Astrocyte (in vitro differentiated cells and primary cell): ENCODE data around the gene PFKFB4. TPM values are rescaled to one million over a fixed set of nuclear protein-coding genes. Genes with fewer than 3 reads are reported as not detected.

Experiments
- DNase-seq: peaks from one replicate; pipeline ENCODE4 v3.0.0-alpha.2; 2010; ENCODE audit warnings: low read depth
- FAIRE-seq: peaks from 2 replicates; lab custom pipeline; 2011; peaks lifted over from hg19 to GRCh38; lab: Jason Lieb, UNC
- H2AFZ ChIP-seq: 2 replicates; pipeline ENCODE4 v1.6.0; 2012; ENCODE audit warnings: low read depth, low read length, inconsistent platforms
- H3K27ac ChIP-seq: 2 replicates; pipeline ENCODE4 v1.5.1; 2011; ENCODE audit warnings: low read depth, low read length, inconsistent platforms
- H3K27me3 ChIP-seq: 2 replicates; pipeline ENCODE4 v1.6.0; 2011; ENCODE audit warnings: low read length, inconsistent platforms; ENCODE audit not compliant: insufficient read depth
- H3K36me3 ChIP-seq: 2 replicates; pipeline ENCODE4 v1.5.1; 2011; ENCODE audit warnings: low read length, inconsistent platforms; ENCODE audit not compliant: insufficient read depth
- H3K4me1 ChIP-seq: 2 replicates; pipeline ENCODE4 v1.5.1; 2011; ENCODE audit warnings: low read length, inconsistent platforms; ENCODE audit not compliant: insufficient read depth
- H3K4me2 ChIP-seq: 2 replicates; pipeline ENCODE4 v1.6.0; 2012; ENCODE audit warnings: low read length, inconsistent platforms
- H3K4me3 ChIP-seq: 2 replicates; pipeline ENCODE4 v1.5.1; 2011; ENCODE audit warnings: low read depth, mild to moderate bottlenecking, low read length, inconsistent platforms; ENCODE audit not compliant: insufficient read depth
- H3K79me2 ChIP-seq: 2 replicates; pipeline ENCODE4 v1.6.0; 2012; ENCODE audit warnings: mild to moderate bottlenecking, low read length, inconsistent platforms; ENCODE audit not compliant: insufficient read depth
- H3K9ac ChIP-seq: 2 replicates; pipeline ENCODE4 v1.6.0; 2012; ENCODE audit warnings: mild to moderate bottlenecking, low read length, inconsistent platforms
- H3K9me3 ChIP-seq: 2 replicates; pipeline ENCODE4 v1.5.1; 2012; ENCODE audit warnings: low read depth, mild to moderate bottlenecking, low read length, inconsistent platforms; ENCODE audit not compliant: insufficient read depth
- H4K20me1 ChIP-seq: 2 replicates; pipeline ENCODE4 v1.6.0; 2012; ENCODE audit warnings: low read length, inconsistent platforms; ENCODE audit not compliant: insufficient read depth
- H3K27ac Mint-ChIP-seq: one replicate; pipeline ENCODE4 v1.8.0; 2021; ENCODE audit warnings: mild to moderate bottlenecking, mixed read lengths; ENCODE audit not compliant: unreplicated experiment
- H3K27me3 Mint-ChIP-seq: one replicate; pipeline ENCODE4 v1.8.0; 2021; ENCODE audit warnings: low read depth, mixed read lengths; ENCODE audit not compliant: unreplicated experiment
- H3K36me3 Mint-ChIP-seq: one replicate; pipeline ENCODE4 v1.8.0; 2021; ENCODE audit warnings: low read depth, mixed read lengths; ENCODE audit not compliant: unreplicated experiment
- H3K4me1 Mint-ChIP-seq: one replicate; pipeline ENCODE4 v1.8.0; 2021; ENCODE audit warnings: low read depth, mixed read lengths; ENCODE audit not compliant: unreplicated experiment
- H3K4me3 Mint-ChIP-seq: one replicate; pipeline ENCODE4 v1.8.0; 2021; ENCODE audit warnings: mild to moderate bottlenecking, moderate library complexity, mixed read lengths; ENCODE audit not compliant: unreplicated experiment
- H3K9me3 Mint-ChIP-seq: one replicate; pipeline ENCODE4 v1.8.0; 2021; ENCODE audit warnings: mild to moderate bottlenecking, mixed read lengths; ENCODE audit not compliant: unreplicated experiment
- CTCF ChIP-seq: IDR thresholded peaks from 2 replicates; pipeline ENCODE4 v1.5.1; 2011; ENCODE audit warnings: low read depth, mild to moderate bottlenecking, inconsistent platforms, low read length, moderate library complexity; ENCODE audit not compliant: insufficient read depth
- EZH2 ChIP-seq: IDR thresholded peaks from 2 replicates; pipeline ENCODE4 v1.6.1; 2012; ENCODE audit warnings: mild to moderate bottlenecking, low read length, inconsistent platforms; ENCODE audit not compliant: insufficient read depth
- total RNA-seq: library from RNA; stranded (reverse); gene quantifications from 2 replicates; pipeline ENCODE4 v1.2.1, GENCODE V29; 2021

The PFKFB4 gene
- total RNA-seq, 1 donor from 2014 or later, result 27.8 TPM

DNA sequence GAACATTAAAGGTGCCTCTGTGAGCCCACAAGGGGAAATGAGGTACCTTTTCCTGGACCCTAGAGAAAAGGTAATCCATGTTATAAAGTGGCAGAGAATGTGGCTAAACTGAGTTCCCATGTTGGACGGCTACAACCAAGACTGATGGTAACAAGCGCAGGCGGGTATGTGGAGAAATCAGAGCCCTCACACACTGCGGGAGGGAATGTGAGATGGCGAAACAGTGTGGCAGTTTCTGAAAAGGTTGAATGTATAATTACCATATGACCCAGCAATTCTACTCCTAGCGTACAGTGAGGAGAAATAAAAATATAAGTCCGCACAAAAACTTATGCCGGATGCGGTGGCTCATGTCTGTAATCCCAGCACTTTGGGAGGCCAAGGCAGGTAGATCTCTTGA, 28.6 kb downstream of the PFKFB4 start:
- no peak for DNase-seq
- Histone ChIP-seq H3K79me2 (no peaks in the 10 kb centered on the region), H3K27me3 (no peaks in the 10 kb centered on the region), H3K9ac (no peak overlapping the region), H2AFZ (no peak overlapping the region), H3K36me3 (peaks cover 8% of the 10 kb centered on the region), H3K4me1 (no peaks in the 10 kb centered on the region), H3K4me3 (no peak overlapping the region), H3K4me2 (no peak overlapping the region), H4K20me1 (no peaks in the 10 kb centered on the region), H3K27ac (no peak overlapping the region), H3K9me3 (no peaks in the 10 kb centered on the region)
- Mint-ChIP-seq H3K36me3 (peaks cover 26% of the 10 kb centered on the region), H3K4me1 (no peaks in the 10 kb centered on the region), H3K27ac (no peak overlapping the region), H3K4me3 (no peak overlapping the region), H3K27me3 (no peaks in the 10 kb centered on the region), H3K9me3 (no peaks in the 10 kb centered on the region)
- no peak for TF ChIP-seq EZH2
- FAIRE-seq, result no peak

DNA sequence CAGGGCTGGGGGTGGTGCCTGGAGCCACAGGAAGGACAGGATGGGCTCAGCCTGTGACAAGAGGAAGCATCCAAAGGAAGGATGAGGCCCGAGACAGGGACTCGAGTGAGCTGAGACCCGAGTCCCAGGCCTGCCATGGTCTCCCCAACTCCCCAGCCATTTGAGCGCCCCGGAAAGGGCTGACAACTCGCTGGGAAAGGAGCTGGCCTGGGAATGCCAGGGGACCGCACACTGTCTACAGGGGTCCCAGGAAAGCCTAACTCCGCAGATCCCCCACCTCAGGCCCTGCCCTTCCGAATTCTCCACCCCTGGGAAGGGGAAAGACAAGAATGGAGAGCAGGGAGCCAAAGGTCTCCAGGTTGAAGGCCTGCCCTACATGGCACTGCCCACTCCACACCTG, 31.6 kb downstream of the PFKFB4 start:
- TF ChIP-seq EZH2 (no peak), CTCF (no peak)
- H3K9me3 ChIP-seq, result no peaks in the 10 kb centered on the region
- no peaks in the 10 kb centered on the region for H3K9me3 Mint-ChIP-seq
- no peak overlapping the region for H3K27ac ChIP-seq
- H3K79me2 ChIP-seq, result no peaks in the 10 kb centered on the region
- no peak overlapping the region for H2AFZ ChIP-seq
- FAIRE-seq (no peak), DNase-seq (no peak)
- H3K36me3 ChIP-seq, result peaks cover 8% of the 10 kb centered on the region
- no peak overlapping the region for H3K4me3 Mint-ChIP-seq
- H3K27me3 Mint-ChIP-seq, result no peaks in the 10 kb centered on the region
- H4K20me1 ChIP-seq, result no peaks in the 10 kb centered on the region
- no peak overlapping the region for H3K4me3 ChIP-seq
- H3K4me1 Mint-ChIP-seq, result no peaks in the 10 kb centered on the region
- no peaks in the 10 kb centered on the region for H3K27me3 ChIP-seq
- peaks cover 25% of the 10 kb centered on the region for H3K36me3 Mint-ChIP-seq
- H3K27ac Mint-ChIP-seq, result no peak overlapping the region
- H3K4me1 ChIP-seq, result no peaks in the 10 kb centered on the region
- no peak overlapping the region for H3K4me2 ChIP-seq
- no peak overlapping the region for H3K9ac ChIP-seq

GRCh38 chr3:48521635-48522034, 35.0 kb downstream of the PFKFB4 start:
- Histone ChIP-seq H3K27me3 (no peaks in the 10 kb centered on the region), H3K9ac (no peak overlapping the region), H3K79me2 (no peaks in the 10 kb centered on the region), H3K4me1 (no peaks in the 10 kb centered on the region), H3K4me2 (no peak overlapping the region), H3K9me3 (no peaks in the 10 kb centered on the region), H4K20me1 (no peaks in the 10 kb centered on the region), H2AFZ (no peak overlapping the region), H3K4me3 (no peak overlapping the region), H3K27ac (no peak overlapping the region), H3K36me3 (no peaks in the 10 kb centered on the region)
- no peaks in the 10 kb centered on the region for H3K9me3 Mint-ChIP-seq
- H3K27me3 Mint-ChIP-seq, result no peaks in the 10 kb centered on the region
- TF ChIP-seq EZH2 (no peak), CTCF (no peak)
- H3K36me3 Mint-ChIP-seq, result peaks cover 28% of the 10 kb centered on the region
- FAIRE-seq (no peak), DNase-seq (no peak)
- no peaks in the 10 kb centered on the region for H3K4me1 Mint-ChIP-seq
- no peak overlapping the region for H3K4me3 Mint-ChIP-seq
- no peak overlapping the region for H3K27ac Mint-ChIP-seq
